NK-92 (cell line): ENCODE data around the gene KAT8.
"Not testable (repeated sequence)": the region's sequence is repeated elsewhere in the genome, so short reads cannot be mapped to it uniquely, and the experiment has no call there.

Experiments used
- DNase-seq: peaks from one replicate; lab custom pipeline; 2025; ENCODE audit not compliant: unreplicated experiment; lab: John Stamatoyannopoulos, UW

KAT8 gene

GRCh38 chr16:31130336-31130891, 12.9 kb downstream of the KAT8 start:
- no peak for DNase-seq

GRCh38 chr16:31130899-31131298, 13.4 kb downstream of the KAT8 start:
- DNase-seq, result no peak

- DNase-seq, result no peak
These were observed 14.0 kb downstream of the KAT8 start for GRCh38 chr16:31131416-31131815.

- DNase-seq, result no peak
These were observed 14.4 kb downstream of the KAT8 start for GRCh38 chr16:31131841-31132271.

GRCh38 chr16:31132303-31132979, 15.0 kb downstream of the KAT8 start:
- DNase-seq, result no peak

GRCh38 chr16:31133046-31133501, 15.6 kb downstream of the KAT8 start:
- no peak for DNase-seq

- DNase-seq, result no peak
These were observed 16.7 kb downstream of the KAT8 start for GRCh38 chr16:31134091-31134571.

GRCh38 chr16:31134625-31135534, 17.4 kb downstream of the KAT8 start:
- DNase-seq, result no peak

- DNase-seq, result no peak
These were observed 18.2 kb downstream of the KAT8 start, which contains the start of gene PRSS8 for GRCh38 chr16:31135535-31136286. Gene PRSS8, minus strand, starts transcription at chr16:31135727. Its CDS starts 229 bp downstream, at chr16:31135498.

- no peak for DNase-seq
These were observed 18.8 kb downstream of the KAT8 start for GRCh38 chr16:31136287-31136662.

- not testable (repeated sequence) for DNase-seq
These were observed 19.5 kb downstream of the KAT8 start for GRCh38 chr16:31136822-31137499.

- DNase-seq, result no peak
These were observed 21.4 kb downstream of the KAT8 start for GRCh38 chr16:31138621-31139578.

GRCh38 chr16:31141071-31141469, 23.6 kb downstream of the KAT8 start:
- DNase-seq, result not testable (repeated sequence)

GRCh38 chr16:31141489-31142108, 24.1 kb downstream of the KAT8 start:
- DNase-seq, result no peak

- DNase-seq, result peak; percentile 88
These were observed 24.9 kb downstream of the KAT8 start for GRCh38 chr16:31142109-31143010.

- no peak for DNase-seq
These were observed 25.7 kb downstream of the KAT8 start for GRCh38 chr16:31143011-31143693.

- DNase-seq, result no peak
These were observed 26.3 kb downstream of the KAT8 start for GRCh38 chr16:31143694-31144148.
